ENCODE measurements around the gene AHCY.
"Not testable (repeated sequence)": the region's sequence is repeated elsewhere in the genome, so short reads cannot be mapped to it uniquely, and the experiment has no call there.

AHCY gene

DNA sequence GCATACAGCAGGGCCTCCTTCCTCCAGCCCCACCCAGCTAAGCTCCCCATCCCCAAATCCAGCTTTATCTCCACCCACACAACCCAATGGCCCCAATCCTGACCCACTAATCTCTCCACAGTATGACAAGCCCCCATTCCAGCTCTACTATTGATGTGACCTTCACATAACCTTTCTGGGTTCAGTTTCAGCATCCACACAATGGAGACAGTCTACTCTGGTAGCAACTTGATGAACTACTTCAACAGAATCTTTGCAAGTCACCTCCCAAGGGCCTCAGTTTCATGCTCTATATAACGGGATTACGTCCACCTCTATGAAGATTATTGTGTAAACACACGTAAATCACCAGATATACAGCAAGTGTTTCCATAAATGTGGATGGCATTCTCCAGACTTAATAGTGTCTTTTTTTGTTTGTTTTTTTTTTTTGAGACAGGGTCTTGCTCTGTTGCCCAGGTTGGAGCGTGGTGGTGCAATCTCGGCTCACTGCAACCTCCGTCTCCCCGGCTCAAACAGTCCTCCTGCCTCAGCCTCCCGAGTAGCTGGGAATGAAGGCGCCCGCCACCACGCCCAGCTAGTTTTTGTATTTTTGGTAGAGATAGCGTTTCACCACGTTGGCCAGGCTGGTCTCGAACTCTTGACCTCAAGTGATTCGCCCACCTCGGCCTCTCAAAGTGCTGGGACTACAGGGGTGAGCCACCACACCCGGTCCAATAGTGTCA lies 1.4 kb downstream of the AHCY start:
- DNase-seq (ENCODE audit: low read depth, low spot score): no peak
- in situ Hi-C loops (cut with HindIII; ENCODE audit: low sequenced_read_pairs): no loop called here
- TF ChIP-seq, protein P1, sequence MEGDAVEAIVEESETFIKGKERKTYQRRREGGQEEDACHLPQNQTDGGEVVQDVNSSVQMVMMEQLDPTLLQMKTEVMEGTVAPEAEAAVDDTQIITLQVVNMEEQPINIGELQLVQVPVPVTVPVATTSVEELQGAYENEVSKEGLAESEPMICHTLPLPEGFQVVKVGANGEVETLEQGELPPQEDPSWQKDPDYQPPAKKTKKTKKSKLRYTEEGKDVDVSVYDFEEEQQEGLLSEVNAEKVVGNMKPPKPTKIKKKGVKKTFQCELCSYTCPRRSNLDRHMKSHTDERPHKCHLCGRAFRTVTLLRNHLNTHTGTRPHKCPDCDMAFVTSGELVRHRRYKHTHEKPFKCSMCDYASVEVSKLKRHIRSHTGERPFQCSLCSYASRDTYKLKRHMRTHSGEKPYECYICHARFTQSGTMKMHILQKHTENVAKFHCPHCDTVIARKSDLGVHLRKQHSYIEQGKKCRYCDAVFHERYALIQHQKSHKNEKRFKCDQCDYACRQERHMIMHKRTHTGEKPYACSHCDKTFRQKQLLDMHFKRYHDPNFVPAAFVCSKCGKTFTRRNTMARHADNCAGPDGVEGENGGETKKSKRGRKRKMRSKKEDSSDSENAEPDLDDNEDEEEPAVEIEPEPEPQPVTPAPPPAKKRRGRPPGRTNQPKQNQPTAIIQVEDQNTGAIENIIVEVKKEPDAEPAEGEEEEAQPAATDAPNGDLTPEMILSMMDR (IDR thresholded peaks at IDR 0.05; ENCODE audit: low read depth, low read length): no peak
- peak overlapping the region; percentile 80 for H3K4me3 ChIP-seq (ENCODE audit: low read depth, low read length)

DNA sequence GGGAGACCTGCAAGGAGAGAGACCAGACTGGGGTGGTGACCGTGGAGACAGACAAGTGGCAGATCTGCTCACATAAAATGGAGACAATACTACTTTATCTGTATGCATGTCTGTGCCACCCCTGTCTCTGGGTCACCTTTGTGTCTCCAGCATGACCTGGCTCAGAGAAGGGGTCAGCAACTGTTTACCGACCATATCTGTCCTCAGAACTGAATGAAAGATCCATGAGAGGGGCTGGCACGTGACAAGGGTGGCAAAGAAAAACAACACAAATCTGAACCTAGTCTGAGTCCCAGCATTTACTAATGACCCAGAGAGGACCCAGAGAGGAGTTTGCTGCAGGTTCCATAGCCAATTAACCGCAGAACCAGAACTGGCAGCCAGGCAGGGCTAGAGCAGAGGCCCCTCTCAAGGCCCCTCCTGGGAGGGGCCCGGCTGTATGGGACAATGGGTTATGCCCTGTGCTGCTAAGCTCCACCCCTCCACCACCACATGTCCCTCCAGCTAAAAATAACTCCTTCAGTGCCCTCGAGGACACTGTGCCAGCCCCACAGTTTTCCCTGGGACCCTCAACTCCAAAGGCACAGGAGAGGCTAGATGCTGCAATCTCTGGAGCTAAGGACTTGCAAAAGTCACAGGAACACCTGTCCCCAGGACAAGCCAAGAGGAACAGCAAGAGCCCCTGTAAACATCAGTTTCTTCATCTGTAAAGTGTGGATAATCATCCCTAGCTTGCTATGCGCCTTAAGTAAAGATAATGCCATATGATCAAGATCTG lies 2.2 kb downstream of the AHCY start:
- TF ChIP-seq, protein P1 (IDR thresholded peaks at IDR 0.05; ENCODE audit: low read depth, low read length): no peak
- no peak for DNase-seq (ENCODE audit: low read depth, low spot score)
- in situ Hi-C loops (cut with HindIII; ENCODE audit: low sequenced_read_pairs): no loop called here
- H3K4me3 ChIP-seq (ENCODE audit: low read depth, low read length): no peak overlapping the region

DNA sequence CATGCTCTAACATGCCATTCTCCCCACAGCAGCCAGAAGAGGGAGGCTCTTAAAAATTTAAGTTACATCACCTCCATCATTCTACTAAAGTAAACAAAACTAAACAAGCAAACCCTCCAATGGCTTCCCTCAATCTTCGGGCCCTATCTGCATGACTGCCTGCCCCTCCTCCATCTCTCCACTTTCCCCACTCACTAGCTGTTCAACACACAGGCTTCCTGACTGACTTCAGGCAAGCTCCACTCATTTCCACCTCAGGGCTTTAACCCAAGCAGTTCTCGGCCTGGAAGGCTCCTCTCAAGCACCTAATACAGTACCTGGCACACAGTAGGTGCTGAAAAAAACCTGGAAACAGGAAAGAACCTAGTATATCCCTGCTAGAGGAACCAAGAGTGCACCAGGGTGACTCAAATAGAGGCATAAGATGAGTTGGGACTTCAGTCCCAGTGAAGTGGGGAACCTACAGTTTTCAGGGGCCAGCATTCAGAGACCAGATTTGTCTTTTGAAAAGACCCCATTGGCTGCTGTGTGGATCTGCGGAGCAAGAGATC lies 2.8 kb downstream of the AHCY start:
- TF ChIP-seq, protein P1 (IDR thresholded peaks at IDR 0.05; ENCODE audit: low read depth, low read length): no peak
- in situ Hi-C loops (cut with HindIII; ENCODE audit: low sequenced_read_pairs): no loop called here
- DNase-seq (ENCODE audit: low read depth, low spot score): no peak
- no peak overlapping the region for H3K4me3 ChIP-seq (ENCODE audit: low read depth, low read length)

DNA sequence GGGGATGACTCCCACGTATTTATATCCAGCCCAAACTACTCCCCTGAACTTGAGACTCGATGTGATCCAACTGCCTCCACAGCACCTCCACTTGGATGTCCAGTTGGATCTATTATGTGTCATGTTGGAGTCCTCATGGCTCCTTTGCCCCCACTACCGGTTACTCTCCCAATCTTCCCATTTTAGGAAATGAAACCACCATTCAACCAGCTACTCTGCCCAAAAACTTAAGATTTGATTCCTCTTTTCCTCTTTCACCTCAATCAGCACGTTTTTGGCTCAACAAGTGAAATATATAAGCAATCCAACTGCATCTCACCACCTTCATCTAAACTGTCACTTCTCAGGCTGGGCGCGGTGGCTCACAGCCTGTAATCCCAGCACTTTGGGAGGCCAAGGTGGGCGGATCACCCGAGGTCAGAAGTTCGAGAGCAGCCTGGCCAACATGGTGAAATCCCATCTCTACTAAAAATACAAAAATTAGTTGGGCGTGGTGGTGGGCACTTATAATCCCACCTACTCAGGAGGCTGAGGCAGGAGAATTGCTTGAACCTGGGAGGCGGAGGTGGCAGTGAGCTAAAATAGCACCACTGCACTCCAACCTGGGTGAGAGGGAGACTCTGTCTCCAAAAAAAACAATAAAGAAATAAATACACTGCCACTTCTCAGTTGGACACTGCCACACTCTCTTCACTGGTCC lies 3.4 kb downstream of the AHCY start:
- DNase-seq (ENCODE audit: low read depth, low spot score): no peak
- TF ChIP-seq, protein P1 (IDR thresholded peaks at IDR 0.05; ENCODE audit: low read depth, low read length): no peak
- H3K4me3 ChIP-seq (ENCODE audit: low read depth, low read length): no peak overlapping the region
- in situ Hi-C loops (cut with HindIII; ENCODE audit: low sequenced_read_pairs): no loop called here

DNA sequence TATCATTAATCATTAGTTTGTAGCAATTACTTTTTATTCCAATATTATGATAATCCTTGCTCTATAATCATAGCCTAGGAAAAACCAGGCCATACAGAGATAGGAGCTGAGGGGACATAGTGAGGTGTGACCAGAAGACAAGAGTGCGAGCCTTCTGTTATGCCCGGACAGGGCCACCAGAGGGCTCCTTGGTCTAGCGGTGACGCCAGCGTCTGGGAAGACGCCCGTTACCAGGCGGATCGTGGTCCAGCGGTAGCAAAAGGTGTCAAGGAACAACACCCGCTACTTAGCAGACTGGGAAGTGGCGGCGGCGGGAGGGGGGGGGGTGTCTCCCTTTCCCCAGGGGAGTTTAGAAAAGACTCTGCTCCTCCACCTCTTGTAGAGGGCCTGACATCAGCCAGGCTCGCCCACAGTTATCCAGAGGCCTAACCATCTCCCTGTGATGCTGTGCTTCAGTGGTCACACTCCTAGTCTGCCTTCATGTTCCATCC lies 4.8 kb downstream of the AHCY start:
- in situ Hi-C loops (cut with HindIII; ENCODE audit: low sequenced_read_pairs); DNase-seq (ENCODE audit: low read depth, low spot score); H3K4me3 ChIP-seq (ENCODE audit: low read depth, low read length): not testable (repeated sequence)
- TF ChIP-seq, protein P1 (IDR thresholded peaks at IDR 0.05; ENCODE audit: low read depth, low read length): peak; percentile 23

DNA sequence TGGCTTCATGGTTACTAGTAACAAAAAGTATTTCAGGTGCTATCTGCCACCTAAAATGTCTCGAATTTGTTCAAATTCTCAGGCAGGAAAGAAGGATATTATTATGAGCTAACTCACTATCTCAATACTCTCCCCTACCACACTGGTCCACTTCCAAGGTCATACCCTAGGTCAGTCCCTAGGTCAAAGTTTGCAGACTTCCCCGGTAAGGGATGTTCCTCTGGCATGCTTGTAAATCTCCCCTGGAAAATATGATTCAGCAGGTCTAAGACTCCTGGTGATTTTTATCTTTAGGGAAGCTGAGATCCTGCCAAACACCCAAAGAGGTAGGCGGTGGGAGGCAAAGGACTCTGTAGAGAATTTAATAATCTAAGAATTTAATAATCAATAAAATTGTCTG lies 6.7 kb downstream of the AHCY start:
- in situ Hi-C loops (cut with HindIII; ENCODE audit: low sequenced_read_pairs): no loop called here
- no peak for DNase-seq (ENCODE audit: low read depth, low spot score)
- no peak overlapping the region for H3K4me3 ChIP-seq (ENCODE audit: low read depth, low read length)
- TF ChIP-seq, protein P1 (IDR thresholded peaks at IDR 0.05; ENCODE audit: low read depth, low read length): no peak

Measured in astrocyte of the spinal cord (primary cell).